Ishikawa (cell line): ENCODE measurements around the gene PELI3.

Source experiments
- CEBPB ChIP-seq: IDR thresholded peaks from 2 replicates; pipeline ENCODE4 v1.6.1; 2012
- CREB1 ChIP-seq: IDR thresholded peaks from 2 replicates; pipeline ENCODE4 v1.6.1; 2012; ENCODE audit warnings: low read depth
- EGR1 ChIP-seq: IDR thresholded peaks from 2 replicates; pipeline ENCODE4 v1.6.1; 2012
- EP300 ChIP-seq: IDR thresholded peaks from 2 replicates; pipeline ENCODE4 v1.6.1; 2012; ENCODE audit warnings: borderline replicate concordance
- FOXM1 ChIP-seq: IDR thresholded peaks from 2 replicates; pipeline ENCODE4 v1.6.1; 2012; ENCODE audit warnings: low read depth, borderline replicate concordance
- MAX ChIP-seq: IDR thresholded peaks from 2 replicates; pipeline ENCODE4 v1.6.1; 2012
- NFIC ChIP-seq: IDR thresholded peaks from 2 replicates; pipeline ENCODE4 v1.6.1; 2012
- RAD21 ChIP-seq: IDR thresholded peaks from 2 replicates; pipeline ENCODE4 v1.6.1; 2012; ENCODE audit warnings: low read depth
- TAF1 ChIP-seq: IDR thresholded peaks from 2 replicates; pipeline ENCODE4 v1.6.1; 2012; ENCODE audit warnings: low read depth, mild to moderate bottlenecking
- TCF12 ChIP-seq: IDR thresholded peaks from 2 replicates; pipeline ENCODE4 v1.6.1; 2012; ENCODE audit warnings: low read depth
- TEAD4 ChIP-seq: IDR thresholded peaks from 2 replicates; pipeline ENCODE4 v1.6.1; 2012
- YY1 ChIP-seq: IDR thresholded peaks from 2 replicates; pipeline ENCODE4 v1.6.1; 2012; ENCODE audit warnings: low read depth
- ZBTB7A ChIP-seq: IDR thresholded peaks from 2 replicates; pipeline ENCODE4 v1.6.1; 2012; ENCODE audit warnings: low read depth
- TF ChIP-seq, protein P1 (sequence below): IDR thresholded peaks from 2 replicates; pipeline ENCODE4 v1.6.1; 2012
- TF ChIP-seq, protein P2 (sequence below): IDR thresholded peaks from 2 replicates; pipeline ENCODE4 v1.6.1; 2012; ENCODE audit warnings: low read depth, mild to moderate bottlenecking

The PELI3 gene

GRCh38 chr11:66419825-66420224, 46.9 kb upstream of the PELI3 start:
- no peak for TF ChIP-seq EGR1
- TF ChIP-seq YY1: no peak
- no peak for TF ChIP-seq MAX
- TF ChIP-seq EP300: no peak
- TF ChIP-seq CREB1: no peak
- TF ChIP-seq, protein P1, sequence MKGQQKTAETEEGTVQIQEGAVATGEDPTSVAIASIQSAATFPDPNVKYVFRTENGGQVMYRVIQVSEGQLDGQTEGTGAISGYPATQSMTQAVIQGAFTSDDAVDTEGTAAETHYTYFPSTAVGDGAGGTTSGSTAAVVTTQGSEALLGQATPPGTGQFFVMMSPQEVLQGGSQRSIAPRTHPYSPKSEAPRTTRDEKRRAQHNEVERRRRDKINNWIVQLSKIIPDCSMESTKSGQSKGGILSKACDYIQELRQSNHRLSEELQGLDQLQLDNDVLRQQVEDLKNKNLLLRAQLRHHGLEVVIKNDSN: no peak
- no peak for TF ChIP-seq NFIC
- no peak for TF ChIP-seq TAF1
- TF ChIP-seq, protein P2, sequence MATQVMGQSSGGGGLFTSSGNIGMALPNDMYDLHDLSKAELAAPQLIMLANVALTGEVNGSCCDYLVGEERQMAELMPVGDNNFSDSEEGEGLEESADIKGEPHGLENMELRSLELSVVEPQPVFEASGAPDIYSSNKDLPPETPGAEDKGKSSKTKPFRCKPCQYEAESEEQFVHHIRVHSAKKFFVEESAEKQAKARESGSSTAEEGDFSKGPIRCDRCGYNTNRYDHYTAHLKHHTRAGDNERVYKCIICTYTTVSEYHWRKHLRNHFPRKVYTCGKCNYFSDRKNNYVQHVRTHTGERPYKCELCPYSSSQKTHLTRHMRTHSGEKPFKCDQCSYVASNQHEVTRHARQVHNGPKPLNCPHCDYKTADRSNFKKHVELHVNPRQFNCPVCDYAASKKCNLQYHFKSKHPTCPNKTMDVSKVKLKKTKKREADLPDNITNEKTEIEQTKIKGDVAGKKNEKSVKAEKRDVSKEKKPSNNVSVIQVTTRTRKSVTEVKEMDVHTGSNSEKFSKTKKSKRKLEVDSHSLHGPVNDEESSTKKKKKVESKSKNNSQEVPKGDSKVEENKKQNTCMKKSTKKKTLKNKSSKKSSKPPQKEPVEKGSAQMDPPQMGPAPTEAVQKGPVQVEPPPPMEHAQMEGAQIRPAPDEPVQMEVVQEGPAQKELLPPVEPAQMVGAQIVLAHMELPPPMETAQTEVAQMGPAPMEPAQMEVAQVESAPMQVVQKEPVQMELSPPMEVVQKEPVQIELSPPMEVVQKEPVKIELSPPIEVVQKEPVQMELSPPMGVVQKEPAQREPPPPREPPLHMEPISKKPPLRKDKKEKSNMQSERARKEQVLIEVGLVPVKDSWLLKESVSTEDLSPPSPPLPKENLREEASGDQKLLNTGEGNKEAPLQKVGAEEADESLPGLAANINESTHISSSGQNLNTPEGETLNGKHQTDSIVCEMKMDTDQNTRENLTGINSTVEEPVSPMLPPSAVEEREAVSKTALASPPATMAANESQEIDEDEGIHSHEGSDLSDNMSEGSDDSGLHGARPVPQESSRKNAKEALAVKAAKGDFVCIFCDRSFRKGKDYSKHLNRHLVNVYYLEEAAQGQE: no peak

DNA sequence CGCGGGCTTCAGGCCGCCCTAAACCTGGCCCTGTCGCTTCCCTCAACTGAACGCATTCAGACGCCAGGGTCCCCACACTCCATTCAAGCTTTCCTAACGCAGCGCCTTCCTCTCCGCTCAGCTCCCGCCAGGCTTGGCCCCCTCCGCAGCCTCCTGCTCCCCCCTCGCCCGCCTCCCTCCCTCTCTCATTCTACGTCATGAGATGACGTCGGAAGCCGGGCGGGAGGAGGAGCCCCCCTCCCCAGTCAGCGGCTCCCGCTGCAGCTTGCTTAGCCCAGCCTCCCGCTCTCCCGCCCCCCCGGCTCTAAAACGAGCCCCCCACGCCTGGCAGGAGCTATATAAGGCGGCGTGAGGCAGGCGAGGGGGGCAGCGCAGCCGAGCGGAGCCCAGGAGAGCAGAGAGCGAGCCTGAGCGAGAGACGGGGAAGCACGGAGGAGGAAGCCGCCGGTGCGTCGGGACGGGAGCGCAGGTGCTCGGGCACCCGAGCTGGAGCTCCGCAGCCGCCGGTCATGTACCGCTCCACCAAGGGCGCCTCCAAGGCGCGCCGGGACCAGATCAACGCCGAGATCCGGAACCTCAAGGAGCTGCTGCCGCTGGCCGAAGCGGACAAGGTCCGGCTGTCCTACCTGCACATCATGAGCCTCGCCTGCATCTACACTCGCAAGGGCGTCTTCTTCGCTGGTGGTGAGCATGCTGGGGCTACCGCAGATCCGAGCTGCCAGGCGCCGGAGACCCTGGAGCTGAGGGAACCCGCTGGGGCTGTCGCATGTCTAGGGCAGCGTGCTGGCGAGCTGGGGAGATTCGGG, 45.8 kb upstream of the PELI3 start, which contains the start of gene NPAS4:
NPAS4 (plus strand) TSS at position 365 of the 806 bp plus-strand sequence; CDS start at position 510, 145 bp downstream.
- TF ChIP-seq EGR1 (no peak), RAD21 (no peak), ZBTB7A (no peak), CEBPB (no peak), TEAD4 (no peak), NFIC (no peak), EP300 (no peak), TAF1 (no peak), YY1 (no peak), CREB1 (no peak), FOXM1 (no peak), MAX (no peak)
- TF ChIP-seq, protein P1: no peak
- TF ChIP-seq, protein P2: no peak

DNA sequence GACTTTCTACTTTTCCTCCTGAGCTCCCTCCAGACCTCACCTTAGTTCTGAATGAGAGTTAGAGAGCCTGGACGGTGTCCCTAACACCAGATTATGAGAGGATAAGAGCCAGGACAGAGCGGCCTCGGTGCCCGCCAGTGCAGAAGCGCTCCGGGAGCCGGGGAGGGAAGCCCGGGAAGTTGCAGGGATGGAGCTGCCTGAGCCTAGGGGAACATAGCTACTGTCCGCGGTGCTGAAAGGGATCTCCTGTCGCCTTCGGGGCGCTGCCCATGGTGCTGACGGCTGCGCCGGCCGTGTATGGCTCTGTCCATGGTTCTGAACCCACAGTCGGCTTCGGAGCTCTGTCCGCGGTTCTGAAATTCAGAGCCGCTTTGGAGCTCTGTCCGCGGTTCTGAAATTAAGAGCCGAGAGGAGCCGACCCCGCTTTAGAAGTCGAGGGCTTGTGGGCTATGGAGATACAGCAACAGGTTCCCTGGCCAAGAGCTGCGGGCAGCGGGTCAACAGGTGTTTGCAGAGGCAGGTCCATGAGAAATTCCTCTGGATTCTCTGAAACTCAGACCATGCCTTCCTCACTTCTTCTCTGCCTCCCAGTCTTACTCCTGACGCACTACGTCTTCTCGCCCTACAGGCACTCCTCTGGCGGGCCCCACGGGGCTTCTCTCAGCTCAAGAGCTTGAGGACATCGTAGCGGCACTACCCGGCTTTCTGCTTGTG, 45.1 kb upstream of the PELI3 start:
- TF ChIP-seq CREB1: 0 out of 2 replicates have a peak, but pooled peaks have one; percentile 28
- TF ChIP-seq TEAD4: peak; percentile 76
- TF ChIP-seq TAF1: peak; percentile 15; the same call in 1 of the 2 replicates
- TF ChIP-seq EGR1: no peak
- TF ChIP-seq RAD21: no peak; the same call in 1 of the 2 replicates
- no peak for TF ChIP-seq ZBTB7A
- TF ChIP-seq NFIC: peak; percentile 56; the same call in 1 of the 2 replicates
- no peak; the same call in 1 of the 2 replicates for TF ChIP-seq CEBPB
- peak; percentile 65 for TF ChIP-seq TCF12
- peak; percentile 36; the same call in 1 of the 2 replicates for TF ChIP-seq EP300
- TF ChIP-seq, protein P2: peak; percentile 100
- TF ChIP-seq, protein P1: peak; percentile 36; the same call in 1 of the 2 replicates
- TF ChIP-seq MAX: peak; percentile 96
- peak; percentile 72 for TF ChIP-seq YY1
- TF ChIP-seq FOXM1: no peak
